HG03460 (cell line): ENCODE measurements around the gene GNPDA1.

Experiments used
- ATAC-seq: cut with Tn5 transposase; IDR thresholded peaks from one replicate; pipeline ENCODE4 v1.9.1; 2021; ENCODE audit not compliant: unreplicated experiment

GNPDA1 gene

DNA sequence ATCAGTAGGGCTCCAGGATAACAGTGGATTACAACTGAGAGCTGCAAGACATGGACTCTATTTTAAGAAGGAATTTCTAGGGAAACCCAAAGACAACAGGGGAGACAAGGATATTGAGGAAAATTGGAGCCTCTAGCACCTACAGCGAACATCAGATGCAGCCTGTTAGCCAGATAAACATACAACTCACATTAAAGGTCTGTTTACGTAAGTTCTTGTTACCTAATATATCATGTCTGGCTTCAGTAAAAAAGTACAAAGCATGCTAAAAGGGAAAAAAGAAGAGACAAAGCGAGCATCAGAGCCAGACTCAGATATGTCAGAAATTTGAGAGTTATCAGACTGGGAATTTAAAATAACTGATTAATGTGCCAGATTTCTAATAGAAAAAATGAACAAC, 17.2 kb downstream of the GNPDA1 start:
- ATAC-seq: no peak

DNA sequence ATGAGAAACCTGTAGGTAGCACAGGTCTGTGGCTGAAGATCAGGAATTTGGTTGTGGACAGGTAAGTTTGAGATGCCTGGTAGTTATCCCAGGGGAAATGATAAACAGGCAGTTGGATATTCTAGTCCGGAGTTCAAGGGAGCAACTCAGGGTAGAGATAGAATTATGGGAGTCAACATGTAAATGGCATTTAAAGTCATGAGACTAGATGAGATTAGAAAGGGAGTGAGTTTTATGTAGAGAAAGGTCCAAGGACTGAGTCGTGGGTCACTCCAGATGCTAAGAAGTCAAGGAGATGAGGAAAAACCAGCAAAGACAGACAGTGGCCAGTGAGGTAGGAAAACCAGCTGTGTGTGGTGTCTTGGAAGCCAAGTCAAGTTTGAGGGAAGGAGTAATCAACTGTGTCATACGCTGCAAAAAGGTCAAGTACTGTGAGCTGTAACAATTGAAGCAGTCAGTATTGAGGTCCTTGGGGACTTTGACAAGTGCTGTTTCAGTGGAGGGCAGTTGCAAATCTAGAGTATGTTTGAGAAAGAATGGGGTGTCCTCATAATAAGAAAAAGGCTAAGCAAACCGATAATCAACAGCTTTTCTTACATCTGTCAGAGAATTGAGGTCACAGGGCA, 18.2 kb downstream of the GNPDA1 start:
- ATAC-seq: no peak

DNA sequence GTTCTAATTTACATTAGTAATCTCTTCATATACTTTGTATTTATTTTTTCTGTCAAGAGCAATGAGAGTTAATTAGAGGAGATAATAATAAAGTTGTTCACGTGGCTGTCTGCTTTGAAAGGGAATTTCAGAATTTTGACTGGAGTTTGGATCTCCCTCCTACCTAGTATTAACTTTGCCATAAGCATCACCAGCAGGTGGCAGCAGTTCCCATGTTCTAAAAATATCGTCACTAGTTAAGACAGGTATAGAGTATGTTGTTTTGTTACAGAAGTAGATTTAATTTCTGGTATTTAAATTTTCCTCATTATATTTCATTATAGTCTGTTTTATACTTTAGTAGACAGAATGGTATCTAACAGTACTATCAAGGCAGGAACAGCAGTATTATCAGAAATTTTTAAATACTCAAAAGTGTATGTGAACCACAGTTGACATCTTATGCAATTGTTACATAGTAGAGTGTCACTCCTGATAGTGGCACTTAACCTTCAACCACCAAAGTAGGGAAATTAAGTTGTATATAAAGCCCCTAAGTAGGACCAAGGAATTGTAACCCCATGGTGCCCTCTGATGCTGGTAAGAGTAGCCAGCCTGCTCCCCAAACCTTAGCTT, 20.4 kb downstream of the GNPDA1 start:
- ATAC-seq: no peak

DNA sequence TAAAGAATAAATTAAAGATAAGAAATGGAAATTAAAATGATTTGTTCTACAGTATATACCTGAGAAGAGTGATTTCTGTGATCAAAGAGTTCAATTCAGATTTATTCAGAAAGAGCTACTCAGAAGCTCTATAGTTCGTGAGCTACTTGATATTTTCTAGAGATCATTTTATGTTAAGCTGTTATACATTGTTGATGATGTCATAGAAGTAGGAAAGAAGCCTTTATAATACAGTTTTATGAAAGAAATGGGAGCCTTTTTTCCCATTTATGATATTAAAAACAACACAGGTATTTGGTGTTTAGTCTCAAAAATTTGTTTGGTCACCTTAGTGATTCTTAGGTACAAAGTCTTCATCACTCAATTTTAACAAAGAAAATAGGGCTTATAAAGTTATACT, 23.1 kb downstream of the GNPDA1 start:
- no peak for ATAC-seq

DNA sequence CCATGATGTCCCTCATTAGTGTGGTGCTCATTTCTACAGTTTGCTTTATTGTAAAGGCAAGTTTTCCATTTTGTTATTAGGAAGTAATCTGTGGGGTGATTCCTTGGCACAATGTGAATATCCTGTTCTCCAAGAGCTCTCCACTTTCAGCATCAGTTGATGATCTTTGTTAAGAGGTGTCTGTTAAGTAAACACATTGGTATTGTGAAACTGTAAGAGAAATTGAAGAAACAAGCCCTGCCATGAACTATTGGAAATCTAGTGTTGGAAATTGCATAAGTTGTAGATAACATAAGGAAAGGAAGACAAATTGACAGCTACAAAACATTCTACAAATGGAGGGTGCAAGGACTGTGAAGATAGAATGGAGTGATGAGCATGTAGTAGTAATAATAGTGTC, 26.8 kb downstream of the GNPDA1 start:
- no peak for ATAC-seq

DNA sequence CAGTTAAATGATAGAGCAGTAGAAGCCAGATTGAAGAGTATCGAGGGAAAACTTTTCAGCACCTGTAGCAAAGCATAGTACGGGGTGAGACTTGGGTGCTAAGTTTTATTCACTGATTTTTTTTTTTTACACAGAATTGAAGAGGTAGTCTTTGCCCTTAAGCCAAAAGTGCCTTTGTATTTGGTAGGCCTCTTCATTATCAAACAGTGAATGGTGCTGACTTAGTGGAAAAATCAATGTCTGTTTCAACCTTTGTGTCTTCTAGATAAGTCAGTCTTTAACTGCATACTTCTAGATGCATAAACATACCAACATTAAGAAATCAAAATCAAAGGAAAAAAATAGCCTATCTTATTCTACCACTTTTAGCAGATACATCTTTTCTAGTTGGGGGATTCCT, 30.2 kb downstream of the GNPDA1 start:
- ATAC-seq: no peak

DNA sequence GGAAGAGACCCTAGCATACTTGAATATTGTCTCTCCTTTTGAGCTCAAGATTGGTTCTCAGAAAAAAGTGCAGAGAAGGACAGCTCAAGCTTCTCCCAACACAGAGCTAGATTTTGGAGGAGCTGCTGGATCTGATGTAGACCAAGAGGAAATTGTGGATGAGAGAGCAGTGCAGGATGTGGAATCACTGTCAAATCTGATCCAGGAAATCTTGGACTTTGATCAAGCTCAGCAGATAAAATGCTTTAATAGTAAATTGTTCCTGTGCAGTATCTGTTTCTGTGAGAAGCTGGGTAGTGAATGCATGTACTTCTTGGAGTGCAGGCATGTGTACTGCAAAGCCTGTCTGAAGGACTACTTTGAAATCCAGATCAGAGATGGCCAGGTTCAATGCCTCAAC, 34.4 kb downstream of the GNPDA1 start:
- no peak for ATAC-seq

DNA sequence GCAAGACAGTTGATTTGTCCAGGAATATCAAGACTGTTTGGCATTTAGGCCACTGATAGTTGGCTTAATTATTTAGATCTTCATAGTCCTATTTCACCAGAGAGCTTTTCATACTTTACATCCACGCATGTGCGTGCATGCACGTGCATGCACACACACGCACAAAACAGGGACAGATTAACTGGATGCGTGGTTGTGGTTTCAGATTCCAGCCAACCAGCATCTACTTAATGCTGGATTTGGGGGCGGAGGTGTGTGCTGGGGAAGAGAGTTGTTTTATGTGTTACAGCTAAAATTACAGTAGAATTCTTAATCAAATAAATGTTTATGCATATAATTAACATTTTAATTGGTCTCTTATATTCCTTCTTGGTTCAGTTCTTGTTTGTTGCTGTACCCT, 36.7 kb downstream of the GNPDA1 start:
- no peak for ATAC-seq

DNA sequence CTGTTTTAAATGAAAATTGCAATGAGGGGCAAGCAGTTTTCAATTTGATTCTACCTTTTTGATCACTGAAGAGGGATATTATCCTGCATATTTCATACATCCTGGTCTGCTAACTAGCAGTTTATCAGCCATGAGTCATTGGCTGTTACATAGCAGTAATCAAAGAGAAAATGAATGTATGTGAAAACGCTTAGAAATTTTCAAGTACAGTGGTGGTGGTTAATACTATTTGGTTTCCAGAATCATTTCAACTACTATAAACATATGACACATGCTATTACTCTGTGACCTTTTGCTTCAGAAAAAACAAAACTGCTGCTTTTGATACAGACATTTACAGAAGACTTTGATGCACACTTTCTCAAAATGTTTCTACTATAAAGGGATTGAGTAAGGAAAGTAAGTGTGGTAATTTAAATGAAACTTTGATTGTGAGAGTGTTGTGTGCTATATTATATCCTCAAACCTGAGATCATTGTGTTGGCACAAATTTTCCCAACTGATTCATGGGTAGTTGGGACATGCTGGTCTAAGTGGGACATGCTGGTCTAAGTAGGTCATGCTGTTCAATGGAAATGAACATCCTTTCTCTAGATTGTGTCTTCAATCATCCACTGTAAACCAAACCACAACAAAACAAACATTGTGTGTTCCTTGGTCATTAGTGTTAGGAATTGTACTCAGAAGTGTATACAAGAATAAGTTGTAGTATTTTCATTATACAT, 38.8 kb downstream of the GNPDA1 start:
- no peak for ATAC-seq

DNA sequence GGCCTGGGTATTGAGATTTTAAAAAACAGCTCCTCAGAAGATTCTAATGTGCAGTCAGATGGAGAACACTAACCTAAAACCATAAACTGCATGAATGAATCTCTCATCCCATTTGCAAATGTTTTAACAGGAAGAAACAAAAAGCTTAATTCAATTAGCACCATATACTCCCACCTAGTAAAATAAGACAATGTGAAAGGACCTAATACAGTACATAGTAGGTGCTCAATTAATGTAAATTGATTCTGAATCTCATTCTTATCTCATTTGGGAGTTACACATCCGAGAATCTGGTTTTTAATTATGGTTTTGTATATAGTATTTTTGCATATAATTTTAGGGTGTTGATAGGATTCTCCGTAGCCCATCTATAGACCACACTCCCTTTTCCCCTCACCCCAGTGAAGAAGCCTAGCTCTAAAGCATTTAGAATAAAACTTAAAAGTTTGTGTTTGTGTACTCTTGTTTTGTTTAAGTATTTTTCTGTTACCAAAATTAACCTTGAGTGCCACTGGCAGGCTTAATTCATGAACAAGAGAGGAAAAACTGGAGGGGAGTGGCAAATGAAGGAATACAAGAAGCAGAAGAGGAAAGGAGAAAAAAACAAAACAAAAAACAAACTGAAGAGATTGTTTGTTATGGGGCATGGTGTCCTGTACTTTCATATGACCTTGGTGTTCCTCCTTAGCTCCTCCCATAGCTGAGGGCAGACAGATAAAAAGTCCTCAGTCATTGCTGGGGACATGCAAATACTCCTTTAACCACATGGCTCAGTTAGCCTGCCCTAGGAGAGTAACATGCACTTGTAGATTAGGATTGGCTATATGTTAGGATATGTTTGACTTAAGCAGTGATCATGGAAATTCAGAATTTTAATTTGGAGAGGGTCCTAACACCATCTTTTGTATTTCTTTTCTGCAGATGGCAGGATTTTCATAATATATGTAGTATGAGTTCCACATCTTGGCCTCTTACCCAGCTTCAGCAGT, 42.8 kb downstream of the GNPDA1 start:
- ATAC-seq: peak; percentile 56

DNA sequence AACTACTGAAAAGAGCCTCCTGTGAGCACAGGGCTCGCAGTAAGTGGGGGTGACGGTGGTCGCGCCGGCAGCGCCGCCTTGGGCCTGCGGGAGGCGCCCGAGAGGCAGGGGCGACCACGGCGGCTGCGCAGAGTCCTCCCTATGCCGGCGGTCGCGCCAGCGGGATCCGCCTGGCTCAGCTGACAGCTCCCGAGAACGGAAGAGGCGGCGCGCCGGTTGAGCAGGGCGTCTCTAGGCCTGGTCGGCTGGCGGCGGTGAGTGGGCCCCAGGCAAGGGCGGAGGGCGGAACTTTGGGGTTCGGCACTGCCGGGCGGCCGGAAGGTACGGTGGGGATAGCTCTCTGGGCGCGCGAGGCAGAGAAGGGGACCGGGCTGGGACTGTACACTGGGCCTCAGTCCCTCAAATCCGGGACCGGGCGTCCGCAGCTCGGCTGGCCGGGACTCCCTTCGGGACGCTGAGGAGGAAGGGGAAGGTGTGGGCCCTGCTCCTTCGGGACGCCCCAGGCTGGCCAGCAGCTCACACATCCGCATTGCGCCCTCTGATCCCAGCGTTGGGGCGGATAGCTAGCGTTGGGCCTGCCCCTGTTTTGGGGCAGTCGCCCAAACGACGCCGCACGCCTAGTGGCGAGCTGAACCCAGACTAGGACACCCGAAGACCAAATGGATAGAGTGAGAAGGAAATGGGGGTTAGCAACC, 43.8 kb downstream of the GNPDA1 start, which contains the start of gene RNF14:
Gene RNF14 (plus strand): TSS at position 192 of the 695 bp plus-strand sequence. CDS start 4,484 bp downstream, outside the sequence.
- ATAC-seq: peak; percentile 93

DNA sequence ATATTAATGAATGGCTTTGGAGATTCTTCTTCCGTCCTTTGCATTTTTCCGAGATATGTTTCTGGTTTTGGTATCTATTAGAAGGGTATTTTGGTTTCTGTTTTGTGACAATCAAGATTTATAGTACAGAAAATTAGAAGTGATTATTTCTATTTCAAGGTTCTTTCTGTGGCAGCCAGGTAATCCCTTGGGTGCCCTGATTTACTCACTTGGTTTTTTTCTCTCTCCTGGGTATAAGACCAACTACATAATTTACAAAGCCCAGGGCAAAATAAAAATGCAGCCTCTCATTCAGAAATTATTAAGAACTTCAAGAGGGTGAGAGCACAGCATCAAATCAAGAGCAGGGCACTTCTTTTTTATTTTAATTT, 45.9 kb downstream of the GNPDA1 start:
- ATAC-seq: no peak

DNA sequence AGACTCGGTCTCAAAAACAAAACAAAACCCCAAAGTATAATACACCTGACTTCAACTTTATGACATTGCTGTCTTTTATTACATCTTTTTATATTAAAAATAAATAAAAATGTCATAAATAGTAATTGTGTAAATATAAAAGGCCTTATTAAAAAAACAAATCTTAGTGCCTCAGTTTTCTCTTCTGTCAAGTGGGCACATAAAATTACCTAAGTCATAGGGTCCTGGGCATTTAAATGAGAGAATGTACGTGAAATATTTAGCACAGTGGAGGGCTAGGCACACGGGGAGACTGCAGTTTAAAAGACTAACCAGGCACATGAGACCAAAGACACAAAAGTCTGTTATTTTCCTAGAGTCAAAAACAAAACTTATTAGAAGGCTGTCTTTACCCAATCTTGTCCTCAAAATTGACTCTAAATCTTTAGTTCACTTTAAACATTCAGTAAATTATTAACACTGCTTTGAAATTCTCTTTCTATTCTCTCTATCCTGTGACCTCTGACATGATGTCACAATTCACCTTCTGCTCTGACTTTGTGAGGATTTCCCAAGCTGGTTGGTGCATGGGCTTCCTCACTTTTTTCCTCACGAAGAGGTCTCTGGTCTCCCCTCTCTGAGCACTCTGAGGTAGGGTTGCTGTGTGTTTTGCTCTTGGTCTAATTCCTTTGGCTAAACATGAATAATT, 46.4 kb downstream of the GNPDA1 start:
- no peak for ATAC-seq

DNA sequence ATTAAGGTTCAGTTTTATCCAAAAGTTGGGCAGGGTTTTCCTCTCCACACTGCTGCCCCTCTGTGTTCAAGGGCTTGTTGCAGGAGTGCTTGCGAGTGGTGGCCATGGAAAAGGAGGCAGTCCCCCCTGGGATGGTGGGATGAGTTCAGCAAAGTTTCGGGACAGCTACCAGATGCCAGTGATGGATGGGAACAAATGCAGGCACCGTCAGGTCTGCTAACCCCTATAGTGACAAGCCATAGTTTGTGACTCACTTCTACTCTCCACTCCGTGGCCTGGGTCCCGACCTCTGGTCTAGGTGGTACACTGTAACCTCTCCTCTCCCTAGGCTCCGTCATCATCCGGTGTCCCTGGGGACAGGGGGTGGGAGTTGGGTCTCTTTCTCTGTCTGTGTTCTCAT, 47.8 kb downstream of the GNPDA1 start:
- ATAC-seq: no peak

DNA sequence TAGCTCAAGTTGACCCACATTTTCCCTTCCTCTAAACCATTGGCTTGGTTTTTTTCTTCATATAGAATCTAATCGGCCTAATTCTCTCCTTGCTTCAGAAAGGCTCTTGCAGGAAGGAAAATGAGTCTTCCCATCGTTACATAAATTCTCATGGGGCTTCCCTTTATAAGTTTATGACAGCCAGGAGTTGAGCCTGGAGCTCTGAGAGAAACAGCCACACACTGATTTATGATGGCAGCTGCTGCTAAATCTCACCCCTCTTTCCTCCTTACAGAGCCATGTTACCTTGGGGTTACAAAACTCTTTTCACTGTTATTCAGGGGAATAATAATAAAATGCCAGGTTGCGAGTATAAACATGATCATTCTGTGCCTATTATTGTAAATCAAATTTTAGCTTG, 49.1 kb downstream of the GNPDA1 start:
- no peak for ATAC-seq

DNA sequence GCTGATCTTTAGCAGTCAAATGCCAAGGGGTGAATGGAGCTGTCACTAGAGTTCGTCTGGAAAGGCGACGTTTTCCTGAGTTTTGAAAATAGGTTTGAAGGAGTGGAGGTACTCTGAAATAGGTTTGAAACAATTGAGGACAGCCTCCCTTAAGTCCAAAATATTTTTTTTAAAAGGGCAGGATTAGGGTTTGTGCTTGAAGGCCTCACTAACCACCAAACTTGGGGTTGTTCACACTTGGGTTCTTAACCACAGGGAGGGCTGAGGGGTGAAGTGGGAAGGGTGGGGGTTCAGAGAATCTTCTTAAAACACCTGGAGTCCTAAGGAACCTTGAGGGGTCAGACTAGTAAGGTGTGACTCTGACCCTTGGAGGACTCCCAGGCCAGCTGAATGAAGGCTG, 51.4 kb downstream of the GNPDA1 start:
- ATAC-seq: no peak

DNA sequence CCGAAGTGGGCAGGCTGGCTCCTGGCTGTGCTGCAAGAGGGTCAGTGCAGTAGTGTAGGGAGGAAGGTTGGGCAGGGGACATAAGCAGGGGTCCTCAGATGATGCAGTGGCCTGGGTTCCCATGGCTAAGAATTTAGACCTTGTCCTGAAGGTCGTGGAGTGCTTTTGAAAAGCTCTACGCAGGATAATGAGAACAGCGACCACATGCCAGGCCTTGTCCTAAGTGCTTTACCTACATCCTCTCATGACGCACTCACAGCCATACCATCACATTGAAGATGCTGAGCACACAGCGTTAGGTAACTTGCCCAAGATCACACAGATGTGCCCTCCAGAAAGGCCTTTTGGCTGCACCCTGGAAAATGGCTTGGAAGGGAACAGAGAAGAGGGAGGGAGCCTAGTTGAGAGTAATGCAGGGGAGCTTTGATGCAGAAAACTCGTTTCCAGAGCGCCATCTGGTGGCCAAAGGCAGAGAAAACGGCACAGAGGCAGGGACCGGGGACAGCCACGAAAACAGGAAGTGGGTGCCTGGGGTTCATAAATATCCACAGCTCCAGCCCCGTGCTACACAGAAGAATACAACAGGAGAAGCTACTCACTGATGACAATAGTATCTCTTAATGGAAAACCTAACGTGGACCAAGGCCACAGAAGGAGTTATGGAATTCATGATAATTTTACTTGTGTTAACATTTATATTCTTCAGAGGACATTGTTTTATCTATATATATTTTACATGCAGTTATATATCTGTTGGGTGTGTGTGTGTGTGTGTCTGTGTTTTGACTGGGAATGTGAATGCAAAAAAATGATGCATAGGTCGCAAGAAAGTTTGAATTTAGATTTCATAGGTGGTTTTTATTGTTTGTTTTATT, 52.1 kb downstream of the GNPDA1 start:
- peak; percentile 91 for ATAC-seq

DNA sequence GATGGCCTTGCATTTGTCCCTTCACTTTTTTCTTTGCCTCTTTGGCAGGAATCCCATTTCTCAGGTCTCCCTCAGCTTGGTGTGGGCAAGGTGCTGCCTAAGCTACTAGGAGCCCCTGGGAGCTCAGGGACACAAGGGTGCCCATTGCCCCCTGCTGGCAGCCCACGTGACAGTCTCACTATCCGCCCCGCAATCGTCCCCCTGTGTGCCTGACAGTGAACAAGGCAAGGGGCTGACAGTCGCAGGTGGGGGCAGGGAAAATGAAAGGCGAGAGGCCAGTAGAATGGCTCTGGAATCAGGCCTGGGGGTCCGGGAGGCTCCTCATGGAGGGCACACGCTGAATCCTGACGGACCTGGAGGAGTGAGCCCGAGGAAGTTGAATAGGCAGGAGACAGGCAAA, 52.8 kb downstream of the GNPDA1 start:
- no peak for ATAC-seq

DNA sequence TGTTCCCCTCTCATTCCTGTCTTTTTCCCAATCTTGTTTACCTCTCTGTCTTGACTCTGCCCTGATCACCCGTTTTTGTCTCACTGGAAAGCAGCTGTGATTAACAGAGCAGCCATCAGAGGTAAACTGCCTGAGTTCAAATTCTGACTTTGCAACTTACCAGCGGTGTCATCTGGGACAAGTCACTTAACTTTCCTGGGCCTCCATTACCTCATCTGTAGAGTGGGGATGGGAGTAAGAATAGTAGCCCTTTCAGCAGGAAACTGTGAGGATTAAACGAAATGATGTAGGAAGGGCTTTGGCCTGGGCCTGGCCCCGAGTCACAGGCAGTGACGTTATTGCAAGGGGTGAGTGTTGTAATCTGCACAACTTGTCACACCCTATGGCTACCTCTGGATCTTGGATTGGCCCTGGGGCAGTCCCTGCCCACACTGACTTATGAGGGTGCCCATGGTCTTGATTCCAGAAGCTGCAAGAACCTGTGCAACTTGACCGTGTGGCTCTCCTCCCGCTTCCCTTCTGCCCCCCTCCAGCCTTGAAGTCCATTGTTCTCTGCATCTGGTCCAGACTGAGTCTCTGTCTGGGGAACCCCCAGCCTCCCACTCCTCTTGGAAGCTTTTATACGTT, 54.2 kb downstream of the GNPDA1 start:
- no peak for ATAC-seq
